Suprapubic skin (tissue), 4 donors: Measurements from ENCODE around the gene TMEM127.

Experiments
- EP300 ChIP-seq: sonication (generic); formaldehyde crosslinking; IDR thresholded peaks from one replicate; pipeline ENCODE4 v1.6.1; 2017; ENCODE audit warnings: antibody characterized with exemption
- POLR2A ChIP-seq, 2 donors: fragments of 450-650 bp; IDR thresholded peaks; one replicate each; pipeline ENCODE4 v1.6.1; 2017; ENCODE audit warnings: antibody characterized with exemption in 2 of 2, mild to moderate bottlenecking in 2 of 2, moderate library complexity in 2 of 2
- POLR2AphosphoS5 ChIP-seq, 3 donors: sonication (generic); formaldehyde crosslinking; IDR thresholded peaks; one replicate each; pipeline ENCODE4 v1.6.1; 2017; ENCODE audit warnings: antibody characterized with exemption in 3 of 3
- TF ChIP-seq, protein P1 (sequence below), 2 donors: fragments of 200-600 bp in 1 of 2; fragments of 450-650 bp in 1 of 2; sonication (generic) in 1 of 2; IDR thresholded peaks; one replicate each; pipeline ENCODE4 v1.5.1; 2016 to 2019; ENCODE audit warnings: antibody characterized with exemption in 2 of 2, mild to moderate bottlenecking in 1 of 2, moderate library complexity in 1 of 2

DNA sequence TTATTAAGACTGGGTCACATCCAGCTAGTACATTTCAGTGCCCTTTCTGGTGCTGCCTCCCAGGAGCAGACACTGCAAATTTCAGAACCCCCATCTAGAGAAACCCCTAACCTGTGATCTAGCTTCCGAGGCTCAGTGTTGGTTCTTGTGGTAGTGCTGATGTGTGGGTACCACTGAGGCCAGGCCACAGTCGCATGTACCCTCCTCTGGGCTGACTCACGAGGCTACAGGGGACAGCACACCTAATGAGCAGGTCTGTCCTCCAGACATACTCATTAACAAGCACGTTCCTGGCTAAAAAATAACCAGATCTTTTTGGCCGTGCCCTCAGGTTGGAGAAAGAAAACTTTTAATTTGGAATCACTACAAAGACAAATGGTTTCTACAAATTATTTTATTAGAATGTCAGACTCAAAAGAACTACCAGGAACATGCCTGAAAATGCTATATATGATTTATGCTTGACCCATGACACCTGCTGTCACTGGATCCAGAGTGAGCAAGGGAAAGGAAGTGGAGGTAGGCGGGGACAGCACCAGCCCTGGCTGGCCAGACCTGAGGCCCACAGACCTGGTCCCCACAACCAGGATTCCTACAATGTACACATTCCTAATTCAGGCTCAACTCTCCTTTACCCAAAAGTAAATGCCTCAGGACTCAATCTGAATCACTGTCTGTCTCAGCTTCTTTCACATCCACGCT, 8.7 kb upstream of the TMEM127 start:
- TF ChIP-seq, protein P1, sequence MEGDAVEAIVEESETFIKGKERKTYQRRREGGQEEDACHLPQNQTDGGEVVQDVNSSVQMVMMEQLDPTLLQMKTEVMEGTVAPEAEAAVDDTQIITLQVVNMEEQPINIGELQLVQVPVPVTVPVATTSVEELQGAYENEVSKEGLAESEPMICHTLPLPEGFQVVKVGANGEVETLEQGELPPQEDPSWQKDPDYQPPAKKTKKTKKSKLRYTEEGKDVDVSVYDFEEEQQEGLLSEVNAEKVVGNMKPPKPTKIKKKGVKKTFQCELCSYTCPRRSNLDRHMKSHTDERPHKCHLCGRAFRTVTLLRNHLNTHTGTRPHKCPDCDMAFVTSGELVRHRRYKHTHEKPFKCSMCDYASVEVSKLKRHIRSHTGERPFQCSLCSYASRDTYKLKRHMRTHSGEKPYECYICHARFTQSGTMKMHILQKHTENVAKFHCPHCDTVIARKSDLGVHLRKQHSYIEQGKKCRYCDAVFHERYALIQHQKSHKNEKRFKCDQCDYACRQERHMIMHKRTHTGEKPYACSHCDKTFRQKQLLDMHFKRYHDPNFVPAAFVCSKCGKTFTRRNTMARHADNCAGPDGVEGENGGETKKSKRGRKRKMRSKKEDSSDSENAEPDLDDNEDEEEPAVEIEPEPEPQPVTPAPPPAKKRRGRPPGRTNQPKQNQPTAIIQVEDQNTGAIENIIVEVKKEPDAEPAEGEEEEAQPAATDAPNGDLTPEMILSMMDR (IDR thresholded peaks at IDR 0.05) = no peak
- TF ChIP-seq POLR2AphosphoS5 (IDR thresholded peaks at IDR 0.05) = no peak
- TF ChIP-seq POLR2A (IDR thresholded peaks at IDR 0.05) = no peak
- TF ChIP-seq EP300 = no peak
